Mesodermal cell (in vitro differentiated cells): ENCODE results near the gene PPP1R13L.

Experiments
- H3K27ac ChIP-seq: 2 replicates; pipeline ENCODE4 v1.7.0; 2013; ENCODE audit warnings: mild to moderate bottlenecking, low read depth, low read length, moderate library complexity; ENCODE audit not compliant: severe bottlenecking
- H3K36me3 ChIP-seq: 2 replicates; pipeline ENCODE4 v1.7.1; 2013; ENCODE audit warnings: mild to moderate bottlenecking, low read length, moderate library complexity; ENCODE audit not compliant: control insufficient read depth, insufficient read depth
- H3K4me1 ChIP-seq: one replicate; pipeline ENCODE4 v1.7.1; 2013; ENCODE audit warnings: mild to moderate bottlenecking, low read length; ENCODE audit not compliant: insufficient read depth, control insufficient read depth, poor library complexity, severe bottlenecking
- H3K4me3 ChIP-seq: 2 replicates; pipeline ENCODE4 v1.7.0; 2013; ENCODE audit warnings: low read length, control low read depth, mild to moderate bottlenecking; ENCODE audit not compliant: insufficient read depth, poor library complexity, severe bottlenecking; ENCODE audit errors: extremely low read depth
- H3K9me3 ChIP-seq: 2 replicates; pipeline ENCODE4 v1.7.1; 2013; ENCODE audit warnings: mild to moderate bottlenecking, low read length, moderate library complexity; ENCODE audit not compliant: control insufficient read depth
- WGBS, 2 experiments: methylation state at CpG; one replicate each; pipeline ENCODE4 v1.1.5; 2013; ENCODE audit warnings: missing lambda C conversion rate in 2 of 2; ENCODE audit not compliant: insufficient coverage in 2 of 2; 5-methylcytosine and 5-hydroxymethylcytosine counted together

The PPP1R13L gene

GRCh38 chr19:45391346-45391745 is 13.5 kb downstream of the PPP1R13L start:
- peaks cover 4% of the 10 kb centered on the region for H3K4me1 ChIP-seq
- H3K9me3 ChIP-seq, result no peaks in the 10 kb centered on the region
- peaks cover 21% of the 10 kb centered on the region for H3K36me3 ChIP-seq
- H3K27ac ChIP-seq, result no peak overlapping the region
- WGBS, 2 experiments, result 82 to 89% methylated on average over 1 to 3 of the region's 3 CpGs
- no peak overlapping the region for H3K4me3 ChIP-seq

- H3K36me3 ChIP-seq, result peaks cover 8% of the 10 kb centered on the region
- no peak overlapping the region for H3K4me3 ChIP-seq
- H3K4me1 ChIP-seq, result no peaks in the 10 kb centered on the region
- WGBS, 2 experiments, result 95 to 98% methylated on average over 64 to 72 of the region's 75 CpGs
- H3K9me3 ChIP-seq, result no peaks in the 10 kb centered on the region
- H3K27ac ChIP-seq, result no peak overlapping the region
These were observed 19.3 kb downstream of the PPP1R13L start for GRCh38 chr19:45385392-45386221.

GRCh38 chr19:45382426-45382825 is 22.4 kb downstream of the PPP1R13L start:
- Histone ChIP-seq H3K27ac (no peak overlapping the region), H3K9me3 (no peaks in the 10 kb centered on the region), H3K4me1 (peaks cover 3% of the 10 kb centered on the region), H3K36me3 (peaks cover 8% of the 10 kb centered on the region), H3K4me3 (no peak overlapping the region)
- WGBS, 2 experiments, result 97% methylated on average over 27 to 29 of the region's 29 CpGs

- no peak overlapping the region for H3K27ac ChIP-seq
- peaks cover 3% of the 10 kb centered on the region for H3K4me1 ChIP-seq
- WGBS, 2 experiments, result 100% methylated on average over 1 of the region's 1 CpG
- H3K36me3 ChIP-seq, result peaks cover 5% of the 10 kb centered on the region
- H3K4me3 ChIP-seq, result no peak overlapping the region
- no peaks in the 10 kb centered on the region for H3K9me3 ChIP-seq
These were observed 24.8 kb downstream of the PPP1R13L start for GRCh38 chr19:45380107-45380506.

DNA sequence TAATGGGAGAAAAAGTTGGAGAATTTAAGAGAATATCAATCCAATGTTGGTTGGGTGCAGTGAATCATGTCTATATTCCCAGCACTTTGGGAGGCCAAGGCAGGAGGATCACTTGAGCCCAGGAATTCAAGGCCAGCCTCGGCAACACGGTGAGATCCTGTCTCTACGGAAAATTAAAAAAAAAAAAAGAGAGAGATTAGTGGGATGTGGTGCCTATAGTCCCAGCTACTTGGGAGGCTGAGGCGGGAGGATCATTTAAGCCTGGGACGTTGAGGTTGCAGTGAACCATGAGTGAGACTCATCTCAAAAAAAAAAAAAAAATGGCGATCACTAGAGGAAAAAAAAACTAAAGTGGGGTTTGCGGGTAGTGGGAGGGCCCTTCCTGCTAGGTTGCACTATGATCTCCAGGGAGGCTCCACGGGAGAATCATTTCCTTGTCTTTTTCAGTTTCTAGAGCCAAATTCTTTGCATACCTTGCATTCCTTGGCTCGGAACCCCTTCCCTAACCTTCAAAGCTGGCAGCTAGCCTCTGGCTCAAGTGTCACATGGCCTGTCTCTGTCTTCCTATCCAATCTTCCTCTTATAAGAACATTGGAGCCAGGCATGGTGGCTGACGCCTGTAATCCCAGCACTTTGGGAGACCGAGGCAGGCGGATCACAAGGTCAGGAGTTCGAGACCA is 28.7 kb downstream of the PPP1R13L start:
- H3K4me3 ChIP-seq, result no peak overlapping the region
- peaks cover 3% of the 10 kb centered on the region for H3K4me1 ChIP-seq
- H3K9me3 ChIP-seq, result no peaks in the 10 kb centered on the region
- H3K27ac ChIP-seq, result peak overlapping the region; percentile 64
- H3K36me3 ChIP-seq, result no peaks in the 10 kb centered on the region
- 40 to 42% methylated on average over 11 to 12 of the region's 13 CpGs for WGBS, 2 experiments

- Histone ChIP-seq H3K9me3 (no peaks in the 10 kb centered on the region), H3K4me3 (peak within 1 kb of the TSS; percentile 84), H3K27ac (peak within 1 kb of the TSS; percentile 82), H3K4me1 (peaks cover 3% of the 10 kb centered on the region), H3K36me3 (peaks cover 31% of the 10 kb centered on the region)
- 9 to 13% methylated on average over 24 to 39 of the region's 55 CpGs for WGBS, 2 experiments
These were observed 34.3 kb downstream of the PPP1R13L start, which contains the start of gene ERCC2 for GRCh38 chr19:45370410-45371204. ERCC2 (minus strand) TSS chr19:45370573; CDS start chr19:45370540, 33 bp downstream.

- Histone ChIP-seq H3K9me3 (no peaks in the 10 kb centered on the region), H3K36me3 (peaks cover 47% of the 10 kb centered on the region), H3K27ac (no peak overlapping the region), H3K4me1 (peaks cover 3% of the 10 kb centered on the region), H3K4me3 (peak overlapping the region; percentile 84)
- 89 to 91% methylated on average over 9 of the region's 11 CpGs for WGBS, 2 experiments
These were observed 36.0 kb downstream of the PPP1R13L start for GRCh38 chr19:45368737-45369340.

DNA sequence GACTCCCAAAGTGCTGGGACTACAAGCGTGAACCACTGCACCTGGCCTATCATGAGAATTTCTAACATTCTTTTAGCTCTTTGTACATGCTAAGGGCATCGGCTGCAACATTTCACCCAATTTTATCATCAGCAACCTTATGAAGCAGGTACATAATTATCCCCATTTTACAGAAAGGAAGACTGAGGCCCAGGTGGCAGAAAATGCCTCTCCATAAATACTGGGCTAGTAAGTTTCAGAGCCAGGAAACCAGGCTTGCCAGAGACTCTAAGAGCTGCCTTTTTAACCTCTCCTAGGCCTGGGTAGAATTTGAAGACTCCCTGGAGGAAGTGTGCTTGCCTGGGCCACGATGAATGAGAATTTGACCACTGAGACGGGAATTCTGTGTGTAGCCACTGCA is 36.7 kb downstream of the PPP1R13L start:
- peaks cover 54% of the 10 kb centered on the region for H3K36me3 ChIP-seq
- peaks cover 3% of the 10 kb centered on the region for H3K4me1 ChIP-seq
- 98 to 100% methylated on average over 4 of the region's 4 CpGs for WGBS, 2 experiments
- no peak overlapping the region for H3K4me3 ChIP-seq
- no peaks in the 10 kb centered on the region for H3K9me3 ChIP-seq
- H3K27ac ChIP-seq, result no peak overlapping the region

GRCh38 chr19:45364696-45365095 is 40.2 kb downstream of the PPP1R13L start:
- H3K4me3 ChIP-seq, result no peak overlapping the region
- no peak overlapping the region for H3K27ac ChIP-seq
- whole genome bisulfite sequencing, 2 experiments, result 87 to 88% methylated on average over 9 to 12 of the region's 12 CpGs
- H3K4me1 ChIP-seq, result peaks cover 3% of the 10 kb centered on the region
- H3K9me3 ChIP-seq, result no peaks in the 10 kb centered on the region
- peaks cover 74% of the 10 kb centered on the region for H3K36me3 ChIP-seq

DNA sequence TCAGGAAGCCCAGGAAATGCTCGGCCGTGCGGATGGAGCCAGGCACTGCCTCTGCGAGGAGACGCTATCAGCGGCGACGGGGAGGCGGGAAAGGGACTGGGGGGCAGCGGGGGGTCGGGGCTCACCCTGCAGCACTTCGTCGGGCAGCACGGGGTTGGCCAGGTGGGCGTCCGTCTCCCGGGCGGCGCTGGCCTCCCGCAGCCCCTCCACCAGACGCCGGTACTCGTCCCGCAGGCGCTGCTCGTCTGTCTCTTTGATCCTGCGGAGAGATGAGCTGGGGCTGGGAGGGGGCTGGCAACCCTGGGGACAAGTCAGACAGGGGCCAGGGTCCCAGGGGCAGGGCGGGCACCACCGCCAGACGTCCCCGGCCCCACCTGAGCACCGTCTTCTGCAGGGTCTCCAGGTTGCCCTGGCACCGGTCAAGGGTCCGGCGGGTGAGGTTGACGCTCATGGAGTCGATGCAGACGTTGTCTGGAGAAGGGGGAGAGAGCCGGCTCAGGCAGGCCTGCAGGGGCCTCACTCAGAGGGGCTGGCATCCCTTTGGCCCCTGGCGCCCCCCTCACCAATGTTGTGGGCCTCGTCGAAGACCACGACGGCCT is 40.9 kb downstream of the PPP1R13L start:
- Histone ChIP-seq H3K9me3 (no peaks in the 10 kb centered on the region), H3K4me3 (no peak overlapping the region), H3K4me1 (peaks cover under 1% of the 10 kb centered on the region), H3K36me3 (peaks cover 77% of the 10 kb centered on the region), H3K27ac (no peak overlapping the region)
- 92 to 96% methylated on average over 30 to 36 of the region's 44 CpGs for WGBS, 2 experiments
